HG02943 (cell line): ENCODE data around the gene PRG3.
A peak's percentile ranks its signal among the peaks of the same experiment; 100 is the strongest.
"Not testable (repeated sequence)": the region's sequence is repeated elsewhere in the genome, so short reads cannot be mapped to it uniquely, and the experiment has no call there.

Experiments used
- ATAC-seq: cut with Tn5 transposase; IDR thresholded peaks from one replicate; pipeline ENCODE4 v1.9.1; 2021; ENCODE audit warnings: mild to moderate bottlenecking, low read depth, moderate library complexity; ENCODE audit not compliant: unreplicated experiment

Gene PRG3

DNA sequence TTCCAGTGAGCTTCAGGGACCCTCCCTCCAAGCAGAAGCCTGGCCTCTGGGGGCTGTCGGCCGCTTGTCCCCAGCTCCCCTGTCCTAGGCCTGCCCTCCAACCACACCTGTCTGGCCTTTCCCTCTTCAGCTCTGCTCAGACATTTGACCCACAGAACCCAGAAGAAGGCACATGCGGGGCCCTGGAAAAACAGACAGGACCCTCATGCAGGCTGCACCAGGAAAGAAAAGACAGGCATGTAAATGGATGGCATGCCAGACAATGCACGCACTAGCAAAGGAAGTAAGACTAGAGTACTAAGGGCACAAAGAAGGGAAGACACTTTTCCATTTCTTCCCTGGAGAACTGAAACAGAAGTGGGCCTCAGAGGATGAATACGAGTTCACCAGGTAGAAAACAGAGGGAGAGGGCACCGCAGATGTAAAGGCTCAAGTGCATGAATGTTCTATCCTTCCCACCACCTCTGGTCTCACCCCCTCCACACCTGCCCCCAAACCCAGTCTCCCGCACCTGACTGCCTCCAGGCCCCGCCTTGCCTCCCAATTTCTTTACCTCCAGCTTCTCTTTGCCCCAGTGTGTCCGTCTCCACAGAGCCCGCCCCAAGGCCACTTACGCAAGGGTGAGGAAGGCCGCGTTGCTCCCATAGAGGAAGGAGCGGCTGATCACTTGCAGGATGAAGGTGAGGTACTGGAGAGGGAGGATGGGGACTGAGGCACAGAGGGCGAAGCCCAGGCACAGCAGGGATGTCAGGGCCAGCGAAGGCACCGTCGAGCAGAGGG, 28.6 kb upstream of the PRG3 start:
- ATAC-seq = no peak

DNA sequence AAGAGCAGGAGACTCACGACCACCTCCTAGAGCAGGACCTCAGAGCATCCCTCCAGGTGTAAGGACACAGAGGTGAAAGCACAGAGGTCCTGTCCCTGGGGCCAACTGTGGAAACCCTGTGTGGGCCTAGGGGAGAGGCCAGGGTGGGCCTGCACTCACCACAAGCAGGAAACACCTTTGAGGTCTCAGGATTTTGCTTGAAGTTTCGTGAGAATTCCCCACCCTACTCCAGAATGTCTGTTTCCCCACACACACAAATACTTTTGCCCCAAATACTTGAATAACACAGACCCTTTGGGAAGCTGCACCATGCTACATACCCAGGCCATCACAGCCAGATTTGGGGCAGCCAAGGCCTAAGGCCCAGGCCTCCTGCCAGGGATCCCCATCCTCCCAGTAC, 27.8 kb upstream of the PRG3 start:
- ATAC-seq = no peak

DNA sequence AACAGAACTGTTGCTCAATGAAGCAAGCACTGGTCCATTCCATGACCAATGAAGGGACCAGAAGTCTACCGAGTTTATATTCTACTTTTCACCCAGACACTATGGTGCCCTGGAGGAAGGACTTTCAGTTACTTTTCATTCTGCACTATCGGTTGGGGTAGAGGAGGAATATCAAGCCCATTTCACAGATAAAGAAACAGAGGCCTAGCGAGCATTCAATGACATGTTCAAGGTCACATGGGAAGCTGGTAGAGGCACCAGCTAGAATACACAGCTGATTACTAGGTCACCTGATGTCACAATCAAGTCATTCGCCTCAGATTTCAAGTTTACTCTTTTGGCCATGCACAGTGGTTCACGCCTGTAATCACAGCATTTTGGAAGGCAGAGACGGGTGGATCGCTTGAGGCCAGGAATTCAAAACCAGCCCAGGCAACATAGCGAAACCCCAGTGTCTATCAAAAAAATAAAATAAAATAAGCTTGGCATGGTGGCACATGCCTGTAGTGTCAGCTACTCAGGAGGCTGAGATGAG, 27.1 kb upstream of the PRG3 start:
- ATAC-seq = no peak

DNA sequence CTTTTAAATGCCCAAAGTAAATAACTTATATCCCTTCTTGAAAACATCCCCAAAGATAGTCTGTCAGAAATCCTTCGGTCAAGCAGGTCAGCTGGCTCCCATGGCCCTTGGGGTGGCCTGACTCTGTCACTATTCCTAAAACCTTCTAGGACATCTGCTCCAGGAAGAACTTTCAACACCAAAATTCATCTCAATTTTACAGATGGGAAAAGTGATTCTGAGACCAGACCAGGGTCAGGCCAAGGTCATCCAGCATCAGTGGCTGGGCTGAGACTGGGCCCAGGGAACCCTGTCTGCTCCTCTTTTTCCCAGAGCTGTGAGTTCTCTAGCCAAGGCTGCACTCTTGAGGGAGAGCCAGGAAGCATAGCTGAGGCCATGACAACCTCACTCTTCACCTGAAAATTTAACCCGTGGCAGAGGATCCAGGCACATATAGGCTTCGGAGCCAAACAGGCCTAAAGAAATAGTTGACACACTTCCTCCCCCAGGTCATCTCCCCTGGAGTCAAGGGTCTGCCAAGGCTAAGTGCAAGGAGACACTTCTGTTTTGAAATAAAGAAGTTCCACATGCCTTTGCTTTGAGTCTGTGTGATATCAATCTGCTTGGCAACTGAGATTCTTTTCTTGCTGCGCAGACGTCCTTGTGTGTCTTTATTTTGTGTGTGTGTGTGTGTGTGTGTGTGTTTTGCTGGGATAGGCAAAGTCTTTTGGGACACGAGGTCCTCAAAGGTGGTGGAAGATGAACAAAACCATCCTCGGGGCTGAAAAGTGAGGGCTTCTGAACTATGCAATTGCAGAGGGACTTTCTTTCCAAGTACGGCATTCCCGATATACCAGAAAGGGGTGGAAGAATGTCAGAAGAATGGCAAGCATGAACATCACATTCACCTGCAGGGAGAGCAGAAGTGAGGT, 26.3 kb upstream of the PRG3 start:
- no peak for ATAC-seq

DNA sequence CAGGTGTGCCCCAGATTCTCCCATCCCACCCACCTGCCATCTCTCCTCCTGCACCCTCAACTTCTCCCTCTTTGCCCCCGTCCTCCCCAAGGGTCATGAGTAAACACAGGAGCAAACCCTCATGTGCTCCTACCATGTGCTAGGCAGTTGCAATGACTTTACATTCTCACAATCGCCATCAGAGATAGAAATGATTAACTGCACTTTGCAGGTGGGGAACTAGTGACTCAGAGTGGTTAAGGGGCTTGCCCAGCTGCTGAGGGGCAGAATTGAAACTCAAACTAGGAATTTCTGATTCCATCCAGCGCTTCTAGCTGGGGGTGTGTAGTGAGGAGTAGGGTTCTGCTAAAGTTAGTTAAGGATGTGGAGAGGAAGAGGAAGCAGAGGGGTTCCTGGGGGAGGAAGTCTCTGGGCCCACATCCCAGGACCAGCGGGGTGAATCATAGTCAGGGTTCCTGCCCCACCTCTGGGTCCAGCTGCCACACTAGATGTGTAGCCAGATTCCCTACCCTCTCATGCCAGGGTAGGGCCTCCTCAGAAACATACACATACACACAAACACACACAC, 25.5 kb upstream of the PRG3 start:
- peak; percentile 72 for ATAC-seq

DNA sequence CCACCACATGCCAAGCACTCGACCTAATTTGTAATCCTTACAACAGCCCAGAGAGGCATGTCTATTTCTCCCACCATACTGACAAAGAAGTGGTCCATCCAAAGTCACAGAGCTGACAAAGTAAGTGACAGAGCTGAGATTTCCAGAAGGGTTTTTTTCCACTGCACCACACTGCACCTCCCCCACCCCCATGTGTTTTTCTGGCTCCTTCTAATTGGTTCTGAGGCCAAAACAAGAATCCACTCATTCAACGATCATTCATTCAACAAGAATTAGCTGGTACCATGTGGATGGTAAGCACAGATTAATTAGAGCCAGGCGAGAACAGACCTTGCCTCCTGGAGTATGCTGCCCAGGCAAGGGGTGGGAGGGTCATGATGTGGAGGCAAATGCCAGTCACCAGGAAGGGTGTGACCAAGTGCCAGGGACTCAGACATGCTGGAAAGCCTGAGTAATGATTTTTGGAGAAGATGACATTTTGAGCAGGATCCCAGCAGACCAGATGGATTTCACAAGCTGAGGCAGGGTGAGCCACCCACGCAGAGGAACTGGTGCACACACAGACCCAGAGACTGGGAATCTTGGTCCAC, 24.4 kb upstream of the PRG3 start:
- no peak for ATAC-seq

DNA sequence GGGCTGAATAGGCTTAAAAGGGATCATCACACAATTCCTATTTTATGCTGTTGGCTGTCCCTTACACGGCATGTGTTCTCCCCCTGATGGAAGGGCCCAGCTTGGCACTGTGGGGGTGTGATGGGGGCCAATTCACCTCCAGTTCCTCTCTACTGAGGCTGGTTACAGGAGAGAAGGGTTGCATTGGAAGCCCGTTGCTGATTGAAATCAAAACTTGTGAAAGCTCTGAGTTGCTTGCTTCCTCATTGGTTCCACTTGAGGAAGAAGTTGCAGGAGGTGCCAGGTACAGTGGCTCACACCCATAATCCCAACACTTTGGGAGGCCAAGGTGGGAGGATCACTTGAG, 22.8 kb upstream of the PRG3 start:
- ATAC-seq = no peak

DNA sequence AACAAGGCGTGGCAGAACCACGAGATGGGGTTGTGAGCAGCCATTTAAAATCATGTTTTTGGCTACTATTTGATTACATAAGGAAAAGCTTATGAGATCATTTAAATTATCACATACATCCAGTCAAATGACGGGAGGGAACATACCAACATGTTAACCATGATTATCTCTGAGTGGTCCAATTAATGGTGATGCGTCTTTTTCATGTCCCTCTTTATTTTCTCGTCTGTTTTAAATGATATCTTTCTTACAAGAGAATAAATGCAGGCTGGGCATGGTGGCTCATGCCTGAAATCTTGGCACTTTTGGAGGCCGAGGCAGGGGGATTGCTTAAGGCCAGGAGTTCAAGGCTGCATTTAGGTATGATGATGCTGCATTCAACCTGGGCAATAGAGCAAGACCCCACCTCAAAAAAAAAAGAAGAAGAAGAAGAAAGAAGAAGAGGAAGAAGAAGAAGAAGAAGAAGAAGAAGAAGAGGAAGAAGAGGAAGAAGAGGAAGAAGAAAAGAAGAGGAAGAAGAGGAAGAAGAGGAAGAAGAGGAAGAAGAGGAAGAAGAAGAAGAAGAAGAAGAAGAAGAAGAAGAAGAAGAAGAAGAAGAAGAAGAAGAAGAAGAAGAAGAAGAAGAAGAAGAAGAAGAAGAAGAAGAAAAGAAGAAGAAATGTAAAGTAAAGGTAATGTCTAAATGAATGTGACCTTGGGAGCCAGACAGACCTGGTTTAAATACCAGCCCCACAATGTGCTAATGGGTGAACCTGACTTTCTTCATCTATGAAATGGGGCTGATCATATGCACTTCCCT, 22.3 kb upstream of the PRG3 start:
- not testable (repeated sequence) for ATAC-seq

DNA sequence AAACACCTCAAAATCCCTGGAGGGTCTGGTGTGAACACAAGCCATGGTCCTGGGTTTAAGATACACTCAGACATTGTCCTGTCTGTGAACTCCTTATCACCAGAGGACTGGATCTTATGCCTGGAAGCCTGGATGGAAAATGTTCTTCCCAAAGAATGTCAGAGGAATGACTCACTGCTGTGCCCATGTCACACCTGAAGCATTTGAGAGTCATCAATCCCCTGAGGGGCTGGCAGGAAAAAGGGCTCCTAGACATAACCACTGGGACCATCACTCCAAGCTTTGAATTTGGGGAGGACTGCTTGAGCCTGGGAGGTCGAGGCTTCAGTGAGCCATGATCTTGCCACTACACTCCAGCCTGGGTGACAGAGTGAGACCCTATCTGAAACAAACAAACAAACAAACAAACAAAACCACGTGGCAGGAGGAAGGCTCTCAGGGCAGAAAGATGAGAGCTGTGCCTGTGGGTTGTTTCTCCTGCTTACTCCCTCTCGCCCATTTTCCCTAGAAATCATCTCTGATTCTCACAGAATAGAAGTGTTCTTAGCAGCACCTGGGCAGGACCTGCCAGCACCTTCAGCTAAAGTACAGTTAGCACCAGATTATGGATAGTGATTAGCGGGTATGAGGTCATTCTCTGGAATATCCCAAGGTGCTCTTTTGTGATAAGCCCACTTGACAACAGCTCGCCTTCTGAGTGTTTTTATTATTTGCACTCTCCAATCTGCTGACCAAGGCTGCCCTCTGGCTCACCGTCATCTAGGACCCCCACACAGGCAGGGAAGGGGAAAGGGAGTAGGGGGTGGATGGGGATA, 21.4 kb upstream of the PRG3 start:
- no peak for ATAC-seq

DNA sequence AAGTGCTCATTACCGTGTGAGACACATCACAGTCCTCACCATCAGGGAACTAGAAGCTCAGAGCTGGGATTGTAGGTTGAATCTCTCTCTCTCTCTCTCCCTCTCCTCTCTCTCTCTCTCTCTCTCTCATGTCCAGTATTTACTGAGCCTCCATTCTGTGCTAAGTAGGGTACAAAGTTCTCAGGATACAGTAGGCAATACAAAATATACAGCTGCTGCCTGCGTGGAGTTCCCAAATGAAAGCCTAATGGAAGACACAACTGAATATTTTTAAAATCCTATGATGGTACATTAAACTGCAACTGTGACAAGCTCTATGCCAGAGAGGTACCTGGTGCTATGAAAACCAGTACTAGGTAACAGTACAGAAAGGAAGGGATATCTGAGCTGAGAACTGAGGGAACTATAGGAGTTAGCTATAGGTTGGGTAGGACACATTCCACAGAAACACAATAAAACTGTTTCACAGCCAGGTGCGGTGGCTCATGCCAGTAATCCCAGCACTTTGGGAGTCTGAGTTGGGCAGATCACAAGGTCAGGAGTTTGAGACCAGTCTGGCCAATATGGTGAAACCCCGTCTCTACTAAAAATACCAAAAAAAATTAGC, 19.1 kb upstream of the PRG3 start:
- ATAC-seq = no peak

DNA sequence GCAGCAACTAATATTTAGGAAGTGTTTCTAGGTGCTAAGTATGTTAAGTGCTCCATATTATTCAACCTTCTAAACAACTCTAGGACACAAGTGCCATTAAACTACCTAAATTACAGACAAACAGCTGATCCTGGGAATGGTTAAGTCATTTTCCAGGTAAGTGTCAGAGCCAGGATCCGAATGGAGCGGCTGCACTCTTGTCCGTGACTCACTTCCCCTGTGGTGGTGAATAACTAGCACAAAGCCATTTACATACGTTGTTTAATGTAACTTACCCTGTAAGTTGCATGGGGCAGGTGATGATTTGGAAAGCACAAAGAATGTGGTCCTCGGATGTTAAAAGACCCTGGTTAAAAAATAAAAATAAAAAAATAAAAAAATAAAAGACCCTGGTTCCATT, 18.3 kb upstream of the PRG3 start:
- ATAC-seq = no peak

DNA sequence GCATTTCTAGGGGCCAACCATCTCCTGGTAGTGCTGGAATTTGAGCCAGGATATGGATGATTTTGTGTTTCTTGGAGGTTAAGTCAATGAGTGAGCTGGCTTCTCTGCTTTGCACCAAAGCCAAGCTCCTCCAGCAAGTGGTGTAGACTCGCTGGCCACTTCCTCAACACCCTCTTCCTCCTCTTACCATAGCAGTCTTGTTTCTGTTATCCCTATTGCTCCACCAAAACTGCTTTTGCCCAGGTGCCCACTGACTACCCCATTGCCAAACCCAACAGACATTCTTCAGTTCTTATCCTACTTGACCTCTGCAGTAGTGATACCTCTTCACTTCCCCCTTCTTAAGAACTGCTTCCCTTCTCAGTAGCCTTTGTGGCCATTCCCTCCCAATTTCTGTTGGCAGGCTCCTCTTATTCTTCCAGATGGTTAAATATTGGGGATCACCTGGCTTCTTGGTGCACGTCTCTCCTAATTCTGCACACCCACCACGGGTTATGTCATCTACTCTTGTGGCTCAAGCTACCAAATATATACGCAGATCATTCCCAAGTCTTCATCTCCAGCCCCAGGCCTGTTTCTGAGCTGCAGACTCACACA, 16.5 kb upstream of the PRG3 start:
- no peak for ATAC-seq

DNA sequence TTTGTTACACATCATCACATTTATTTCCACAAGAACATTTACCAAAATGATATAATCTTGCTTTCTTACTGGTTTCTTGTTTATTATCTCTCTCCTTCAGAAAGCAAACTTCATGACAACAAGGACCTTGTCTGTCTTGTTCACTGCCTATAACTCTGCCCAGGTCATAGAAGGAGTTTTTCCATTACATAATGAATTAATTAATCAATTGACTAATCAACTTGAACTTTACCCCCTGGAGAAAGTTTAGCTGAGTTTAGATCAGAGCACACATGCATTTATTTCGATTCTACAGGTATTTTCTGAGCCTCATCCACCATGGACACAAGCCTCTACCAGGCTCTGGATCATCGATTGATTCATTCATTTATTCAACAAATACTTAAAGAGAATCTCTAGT, 15.8 kb upstream of the PRG3 start:
- ATAC-seq = no peak

DNA sequence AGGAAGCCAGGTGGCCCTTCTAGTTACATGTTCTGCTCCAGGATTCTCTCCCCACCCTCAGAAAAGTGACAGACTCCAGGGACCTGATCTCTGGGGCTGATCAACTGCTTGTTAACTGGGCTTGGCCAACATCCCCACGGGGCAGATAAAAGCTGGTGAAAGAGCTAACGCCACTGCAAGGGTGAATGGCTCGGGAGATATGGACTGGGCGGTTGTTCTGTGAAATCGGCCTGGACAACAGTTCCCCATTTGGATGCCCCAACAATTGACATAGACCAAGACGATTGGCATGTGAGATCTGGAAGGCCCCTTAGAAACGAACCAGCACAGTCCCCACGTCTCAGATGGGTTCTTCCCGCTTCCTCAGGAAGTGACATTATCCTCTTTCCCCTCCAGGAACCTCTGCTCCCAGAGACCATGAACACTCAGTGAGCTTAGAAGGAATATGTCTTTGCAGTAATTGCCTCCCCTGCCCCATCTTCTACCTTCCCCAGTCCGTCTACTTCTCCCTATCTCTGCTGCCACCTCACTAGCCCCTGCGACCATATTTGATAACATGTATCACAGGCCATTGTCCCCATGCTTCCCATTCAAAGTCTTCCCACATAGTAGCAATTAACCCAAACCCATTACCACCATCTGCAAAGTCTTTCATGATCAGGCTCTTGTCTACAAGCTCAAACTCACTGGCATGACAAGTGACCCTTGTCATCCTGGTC, 15.1 kb upstream of the PRG3 start:
- ATAC-seq = no peak

DNA sequence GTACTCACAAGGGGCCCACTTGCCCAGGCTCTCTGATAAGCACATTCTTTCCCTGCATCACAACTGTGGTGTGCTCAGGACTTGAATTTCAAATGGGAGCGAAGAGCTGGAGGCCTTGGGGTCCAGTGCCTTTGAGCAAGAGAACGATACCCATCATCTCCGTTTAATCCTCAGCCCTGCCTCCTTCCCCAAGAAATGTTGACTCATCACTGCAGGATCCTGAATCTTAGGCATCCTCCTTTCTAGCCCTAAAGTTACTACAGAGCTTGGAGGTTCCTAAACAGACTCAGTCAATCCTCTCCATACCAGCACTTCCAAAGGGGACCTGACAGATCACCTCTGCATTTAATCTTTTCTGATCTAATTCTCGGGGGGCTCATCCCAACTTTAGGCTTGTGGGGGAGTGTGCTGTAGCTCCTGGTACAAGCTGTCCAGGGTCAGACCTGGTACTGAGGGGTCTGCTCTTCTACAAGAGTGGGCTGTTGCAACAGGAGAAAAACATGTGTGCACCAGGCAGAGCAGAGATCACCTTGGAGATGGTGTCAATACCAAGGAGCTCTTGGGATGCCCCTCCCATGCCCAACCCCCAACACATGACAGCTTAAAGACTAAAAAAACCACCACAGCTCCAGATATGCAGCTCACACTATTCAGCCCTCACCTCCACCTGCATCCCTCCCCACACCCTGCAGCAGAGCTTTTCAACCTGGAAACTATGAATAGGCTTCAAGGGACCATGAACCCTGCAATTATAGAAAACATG, 13.4 kb upstream of the PRG3 start:
- ATAC-seq = no peak

DNA sequence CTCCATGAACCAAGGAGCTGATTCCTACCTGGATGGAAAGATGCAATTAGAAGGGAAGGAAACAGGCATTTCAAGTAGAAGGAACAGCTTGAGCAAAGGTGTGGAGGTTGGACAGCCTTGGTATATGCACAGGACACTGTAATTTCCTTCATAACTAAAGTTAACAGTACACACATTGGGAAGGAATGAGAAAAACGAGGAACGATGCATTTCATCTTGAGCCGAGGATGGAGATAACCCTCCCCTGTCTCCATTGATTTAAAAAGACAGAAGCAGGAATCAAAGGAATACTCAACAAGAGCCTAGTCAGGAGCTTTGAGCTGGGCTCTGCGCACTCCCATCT, 11.8 kb upstream of the PRG3 start:
- ATAC-seq = no peak

DNA sequence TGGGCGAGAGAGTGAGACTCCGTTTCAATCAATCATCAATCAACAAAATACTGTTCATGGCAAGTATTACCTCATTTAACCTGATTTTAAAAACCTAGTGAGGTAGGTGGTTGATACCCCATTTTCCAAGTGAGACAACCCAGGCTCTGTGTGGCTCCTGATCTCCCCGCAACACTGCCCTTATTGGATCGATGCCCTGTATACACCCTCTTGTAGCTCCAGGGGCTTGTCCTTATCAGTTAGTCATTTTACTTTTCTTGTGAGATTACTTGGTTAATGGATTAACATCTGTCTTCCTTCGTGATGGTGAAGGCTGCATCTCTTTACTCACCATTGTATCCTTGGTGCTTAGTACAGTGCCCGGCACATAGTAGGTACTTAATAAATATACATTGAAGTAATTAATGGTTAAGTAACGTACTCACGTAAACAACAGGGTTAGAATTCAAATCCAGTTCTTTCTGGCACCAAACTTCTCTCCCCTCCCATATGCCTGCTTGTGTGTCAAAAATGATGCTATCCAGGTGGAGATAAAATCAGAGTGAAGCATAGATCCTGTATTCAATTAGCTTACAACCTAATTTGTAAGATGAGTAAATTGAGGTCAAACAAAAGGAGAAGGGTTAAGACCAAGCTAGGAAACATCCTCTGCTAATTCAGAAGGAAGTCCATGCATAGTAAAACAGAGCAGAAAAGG, 11.3 kb upstream of the PRG3 start:
- no peak for ATAC-seq
